ENCODE data around the gene COL9A3. TPM values are rescaled to one million over a fixed set of nuclear protein-coding genes. Genes with fewer than 3 reads are reported as not detected.
"Not testable (repeated sequence)": the region's sequence is repeated elsewhere in the genome, so short reads cannot be mapped to it uniquely, and the experiment has no call there.

Gene COL9A3
- total and polyA plus RNA-seq, 2 donors, result 4.1 to 7.0 TPM

DNA sequence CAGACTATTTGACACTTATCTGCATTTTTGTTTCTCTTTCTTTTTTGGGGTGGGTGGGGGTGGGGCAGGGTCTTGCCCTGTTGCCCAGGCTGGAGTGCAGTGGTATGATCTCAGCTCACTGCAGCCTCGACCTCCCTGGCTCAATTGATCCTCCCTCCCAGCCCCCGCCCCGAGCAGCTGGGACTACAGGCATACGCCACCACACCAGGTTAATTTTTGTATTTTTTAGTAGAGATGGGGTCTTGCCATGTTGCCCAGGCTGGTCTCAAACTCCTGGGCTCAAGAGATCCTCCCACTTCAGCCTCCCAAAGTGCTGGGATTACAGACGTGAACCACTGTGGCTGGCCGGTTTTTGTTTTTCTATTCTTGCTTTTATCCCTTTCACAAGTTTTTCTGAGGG is 36.5 kb downstream of the COL9A3 start:
- not testable (repeated sequence) for DNase-seq (ENCODE audit: low read depth in 6 of 9, low spot score in 9 of 9)

DNA sequence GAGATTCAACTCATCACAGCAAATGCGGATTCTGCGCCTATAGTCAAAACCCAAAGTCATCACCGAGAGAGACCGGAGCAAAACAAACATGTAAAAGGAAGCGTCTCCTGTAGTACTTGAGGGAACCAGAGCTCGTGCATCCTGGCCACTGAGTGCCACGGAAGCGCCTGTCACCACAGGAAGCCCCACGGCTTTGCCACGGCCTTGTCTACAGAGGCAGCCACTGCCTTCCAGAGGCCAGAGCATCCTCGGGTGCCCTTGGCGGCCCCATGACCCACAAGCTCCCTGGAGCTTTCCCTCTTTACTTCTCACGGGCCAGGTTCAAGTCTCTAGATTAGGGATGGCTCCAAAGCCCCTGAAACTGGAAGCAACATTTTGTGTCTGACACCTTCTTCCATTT is 37.3 kb downstream of the COL9A3 start:
- H3K9me3 ChIP-seq (ENCODE audit: control insufficient read depth in 2 of 2, insufficient read depth in 1 of 2, low read length in 1 of 2), result no peaks in the 10 kb centered on the region
- DNase-seq (ENCODE audit: low read depth in 6 of 9, low spot score in 9 of 9), result no peak
- peaks cover 43 to 51% of the 10 kb centered on the region in 2 donors for H3K36me3 ChIP-seq (ENCODE audit: control insufficient read depth in 2 of 2, insufficient read depth in 2 of 2, low read length in 1 of 2)
- no peaks in the 10 kb centered on the region for H3K27me3 ChIP-seq (ENCODE audit: control insufficient read depth in 2 of 2, insufficient read depth in 1 of 2, low read length in 1 of 2)
- WGBS, result 98% methylated on average over 13 of the region's 13 CpGs
- H3K4me1 ChIP-seq (ENCODE audit: control insufficient read depth in 2 of 2, insufficient read depth in 2 of 2, low read length in 2 of 2), result peaks cover 0 to 1% of the 10 kb centered on the region in 2 donors
- H3K4me3 ChIP-seq (ENCODE audit: low read length in 2 of 2), result no peak overlapping the region
- H3K27ac ChIP-seq (ENCODE audit: low read depth in 1 of 2, low read length in 1 of 2), result no peak overlapping the region

More for the DNA sequence above, 36.5 kb downstream of the COL9A3 start:
- H3K4me3 ChIP-seq (ENCODE audit: low read length in 2 of 2); H3K27ac ChIP-seq (ENCODE audit: low read depth in 1 of 2, low read length in 1 of 2); H3K27me3 ChIP-seq (ENCODE audit: control insufficient read depth in 2 of 2, insufficient read depth in 1 of 2, low read length in 1 of 2); H3K9me3 ChIP-seq (ENCODE audit: control insufficient read depth in 2 of 2, insufficient read depth in 1 of 2, low read length in 1 of 2); H3K4me1 ChIP-seq (ENCODE audit: control insufficient read depth in 2 of 2, insufficient read depth in 2 of 2, low read length in 2 of 2): not testable (repeated sequence)
- WGBS, result 98% methylated on average over 6 of the region's 6 CpGs
- H3K36me3 ChIP-seq (ENCODE audit: control insufficient read depth in 2 of 2, insufficient read depth in 2 of 2, low read length in 1 of 2), result peaks cover 43 to 47% of the 10 kb centered on the region in 2 donors

DNA sequence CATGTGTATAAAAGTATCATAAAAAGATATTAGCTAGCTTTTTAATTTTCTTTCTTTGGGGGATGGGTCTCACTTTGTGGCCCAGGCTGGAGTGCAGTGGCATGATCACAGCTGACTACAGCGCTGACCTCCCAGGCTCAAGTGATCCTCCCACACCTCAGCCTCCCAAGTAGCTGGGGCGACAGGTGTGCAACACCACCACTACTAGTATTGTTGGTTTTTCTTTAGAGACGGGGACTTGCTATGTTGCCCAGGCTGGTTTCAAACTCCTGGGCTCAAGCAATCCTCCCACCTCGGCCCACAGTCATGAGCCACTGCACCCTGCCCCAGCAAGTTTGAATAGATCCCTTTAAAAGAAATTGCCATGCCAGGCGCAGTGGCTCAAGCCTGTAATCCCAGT is 38.3 kb downstream of the COL9A3 start:
- Histone ChIP-seq H3K27ac (ENCODE audit: low read depth in 1 of 2, low read length in 1 of 2) (no peak overlapping the region), H3K4me1 (ENCODE audit: control insufficient read depth in 2 of 2, insufficient read depth in 2 of 2, low read length in 2 of 2) (peaks cover 5 to 9% of the 10 kb centered on the region in 2 donors), H3K4me3 (ENCODE audit: low read length in 2 of 2) (no peak overlapping the region), H3K9me3 (ENCODE audit: control insufficient read depth in 2 of 2, insufficient read depth in 1 of 2, low read length in 1 of 2) (no peaks in the 10 kb centered on the region), H3K36me3 (ENCODE audit: control insufficient read depth in 2 of 2, insufficient read depth in 2 of 2, low read length in 1 of 2) (peaks cover 43 to 50% of the 10 kb centered on the region in 2 donors), H3K27me3 (ENCODE audit: control insufficient read depth in 2 of 2, insufficient read depth in 1 of 2, low read length in 1 of 2) (no peaks in the 10 kb centered on the region)
- WGBS, result 88% methylated on average over 5 of the region's 5 CpGs
- DNase-seq (ENCODE audit: low read depth in 6 of 9, low spot score in 9 of 9), result no peak

DNA sequence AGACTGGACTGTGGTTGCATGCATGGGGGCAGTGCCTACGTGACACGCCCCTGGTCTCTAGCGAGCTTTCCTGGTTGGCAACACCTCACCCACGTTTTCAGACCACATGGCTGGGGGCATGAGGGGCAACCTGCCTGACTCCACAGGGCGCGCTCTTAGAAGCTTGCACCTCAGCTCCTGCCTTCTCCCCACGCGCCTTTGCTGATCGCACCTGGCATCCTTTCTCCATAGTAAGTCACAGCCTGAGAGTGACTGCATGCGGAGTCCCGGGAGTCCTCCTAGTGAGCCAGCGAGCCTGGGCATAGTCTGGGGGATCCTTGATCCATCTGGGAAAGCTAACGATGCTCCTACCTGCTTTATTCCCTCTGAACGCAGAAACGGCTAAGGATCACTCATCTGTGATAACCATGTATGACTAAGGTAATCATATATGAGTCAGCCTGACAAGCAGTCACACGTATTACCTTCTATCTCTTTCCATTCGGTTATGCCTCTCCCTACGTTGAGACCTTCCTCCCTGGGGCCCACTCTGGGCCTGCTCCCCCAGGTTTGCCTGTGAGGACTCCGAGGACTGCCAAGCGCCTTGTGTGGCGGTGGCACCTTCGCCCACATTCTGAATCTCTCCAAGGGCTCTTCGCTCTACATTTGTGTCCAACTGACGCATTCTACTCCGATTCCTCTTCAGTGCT is 40.2 kb downstream of the COL9A3 start:
- Histone ChIP-seq H3K27me3 (ENCODE audit: control insufficient read depth in 2 of 2, insufficient read depth in 1 of 2, low read length in 1 of 2) (peaks cover 0 to 6% of the 10 kb centered on the region in 2 donors), H3K4me3 (ENCODE audit: low read length in 2 of 2) (no peak overlapping the region), H3K36me3 (ENCODE audit: control insufficient read depth in 2 of 2, insufficient read depth in 2 of 2, low read length in 1 of 2) (peaks cover 32 to 41% of the 10 kb centered on the region in 2 donors), H3K4me1 (ENCODE audit: control insufficient read depth in 2 of 2, insufficient read depth in 2 of 2, low read length in 2 of 2) (peaks cover 13 to 16% of the 10 kb centered on the region in 2 donors), H3K9me3 (ENCODE audit: control insufficient read depth in 2 of 2, insufficient read depth in 1 of 2, low read length in 1 of 2) (no peaks in the 10 kb centered on the region), H3K27ac (ENCODE audit: low read depth in 1 of 2, low read length in 1 of 2) (no peak overlapping the region)
- 98% methylated on average over 25 of the region's 25 CpGs for WGBS
- no peak for DNase-seq (ENCODE audit: low read depth in 6 of 9, low spot score in 9 of 9)

DNA sequence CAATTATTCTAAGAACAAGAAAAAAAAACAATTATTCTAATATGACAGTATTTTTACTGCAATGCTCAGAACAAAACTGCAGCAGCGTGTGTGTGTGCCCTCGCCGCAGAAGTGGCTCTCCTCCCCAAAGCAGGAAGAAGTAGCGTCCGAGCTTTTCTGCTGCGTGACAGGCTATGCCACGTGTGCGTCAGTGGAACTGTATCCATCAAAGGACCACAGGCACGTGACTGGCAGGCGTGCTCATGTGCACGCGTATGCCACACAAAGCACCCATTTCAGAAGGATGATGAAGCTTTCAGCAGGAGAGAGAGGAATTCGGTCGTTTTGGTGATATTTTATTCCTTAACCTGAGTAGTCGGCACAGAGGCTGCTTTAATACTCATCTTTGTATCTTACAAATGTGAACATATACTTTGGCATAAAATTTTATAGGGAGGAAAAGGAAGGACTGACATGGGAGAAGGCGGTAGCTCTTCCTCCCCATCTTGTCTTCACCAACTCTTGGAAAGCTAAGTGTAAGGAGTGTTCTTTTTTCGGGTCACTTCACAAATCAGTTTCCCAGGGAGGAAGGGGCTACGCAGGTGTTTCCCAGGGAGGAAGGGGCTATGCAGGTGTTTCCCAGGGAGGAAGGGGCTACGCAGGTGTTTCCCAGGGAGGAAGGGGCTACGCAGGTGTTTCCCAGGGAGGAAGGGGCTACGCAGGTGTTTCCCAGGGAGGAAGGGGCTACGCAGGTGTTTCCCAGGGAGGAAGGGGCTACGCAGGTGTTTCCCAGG is 41.4 kb downstream of the COL9A3 start:
- no peak overlapping the region for H3K27ac ChIP-seq (ENCODE audit: low read depth in 1 of 2, low read length in 1 of 2)
- 94% methylated on average over 20 of the region's 23 CpGs for WGBS

DNA sequence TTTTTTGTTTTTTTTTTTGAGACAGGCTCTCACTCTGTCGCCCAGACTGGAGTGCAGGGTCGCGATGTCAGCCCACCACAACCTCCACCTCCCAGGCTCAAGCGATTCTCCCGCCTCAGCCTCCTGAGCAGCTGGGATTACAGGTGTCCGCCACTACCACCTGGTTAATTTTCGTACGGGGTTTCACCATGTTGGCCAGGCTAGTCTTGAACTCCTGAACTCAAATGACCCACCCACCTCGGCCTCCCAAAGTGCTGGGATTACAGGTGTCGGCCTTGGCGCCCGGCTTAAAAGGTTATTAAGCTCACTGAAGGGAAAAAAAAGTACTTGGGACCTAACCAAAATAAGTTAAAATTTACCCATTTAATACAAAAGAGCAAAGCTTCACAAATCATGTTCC is 42.9 kb downstream of the COL9A3 start:
- Histone ChIP-seq H3K36me3 (ENCODE audit: control insufficient read depth in 2 of 2, insufficient read depth in 2 of 2, low read length in 1 of 2) (peaks cover 13 to 21% of the 10 kb centered on the region in 2 donors), H3K4me3 (ENCODE audit: low read length in 2 of 2) (peak overlapping the region in 1 of 2 donors; percentile 78), H3K4me1 (ENCODE audit: control insufficient read depth in 2 of 2, insufficient read depth in 2 of 2, low read length in 2 of 2) (peaks cover 13 to 17% of the 10 kb centered on the region in 2 donors), H3K9me3 (ENCODE audit: control insufficient read depth in 2 of 2, insufficient read depth in 1 of 2, low read length in 1 of 2) (peaks cover 0 to 7% of the 10 kb centered on the region in 2 donors), H3K27me3 (ENCODE audit: control insufficient read depth in 2 of 2, insufficient read depth in 1 of 2, low read length in 1 of 2) (peaks cover 0 to 6% of the 10 kb centered on the region in 2 donors), H3K27ac (ENCODE audit: low read depth in 1 of 2, low read length in 1 of 2) (no peak overlapping the region)
- DNase-seq (ENCODE audit: low read depth in 6 of 9, low spot score in 9 of 9), result no peak
- 92% methylated on average over 12 of the region's 12 CpGs for WGBS

More for the DNA sequence above, 41.4 kb downstream of the COL9A3 start:
- H3K36me3 ChIP-seq (ENCODE audit: control insufficient read depth in 2 of 2, insufficient read depth in 2 of 2, low read length in 1 of 2), result peaks cover 23 to 33% of the 10 kb centered on the region in 2 donors
- H3K4me3 ChIP-seq (ENCODE audit: low read length in 2 of 2), result no peak overlapping the region
- H3K27me3 ChIP-seq (ENCODE audit: control insufficient read depth in 2 of 2, insufficient read depth in 1 of 2, low read length in 1 of 2), result peaks cover 0 to 6% of the 10 kb centered on the region in 2 donors
- H3K9me3 ChIP-seq (ENCODE audit: control insufficient read depth in 2 of 2, insufficient read depth in 1 of 2, low read length in 1 of 2), result no peaks in the 10 kb centered on the region
- DNase-seq (ENCODE audit: low read depth in 6 of 9, low spot score in 9 of 9), result no peak
- peaks cover 13 to 17% of the 10 kb centered on the region in 2 donors for H3K4me1 ChIP-seq (ENCODE audit: control insufficient read depth in 2 of 2, insufficient read depth in 2 of 2, low read length in 2 of 2)

DNA sequence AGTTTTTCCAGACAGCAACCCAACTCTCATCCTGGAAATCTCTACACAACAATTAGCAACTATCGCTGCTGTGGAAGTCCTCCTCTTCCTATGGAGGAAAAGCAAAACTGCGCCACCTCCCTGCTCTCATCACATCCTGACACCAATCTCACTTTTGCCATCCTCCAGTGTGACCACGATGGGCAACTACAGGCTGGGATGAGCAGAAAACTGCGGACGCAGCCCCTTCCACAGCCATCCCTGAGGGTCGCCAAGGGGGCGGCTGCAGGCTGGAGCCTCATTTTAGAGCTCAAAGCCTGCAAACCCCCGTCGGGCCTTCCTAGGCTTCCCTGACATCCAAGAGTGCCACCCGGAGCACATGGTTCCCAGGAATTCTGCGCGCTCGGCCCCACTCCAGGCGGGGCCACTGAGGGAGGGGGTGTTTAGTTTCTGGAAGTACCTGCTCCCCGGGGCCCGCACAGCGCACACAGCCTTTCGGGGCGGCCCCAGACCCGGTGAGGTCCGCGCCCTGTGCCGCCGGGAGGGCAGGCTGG is 43.6 kb downstream of the COL9A3 start:
- DNase-seq (ENCODE audit: low read depth in 6 of 9, low spot score in 9 of 9), result peak in 1 of 9 donors; percentile 28
- H3K27me3 ChIP-seq (ENCODE audit: control insufficient read depth in 2 of 2, insufficient read depth in 1 of 2, low read length in 1 of 2), result peaks cover 0 to 6% of the 10 kb centered on the region in 2 donors
- peaks cover 13 to 17% of the 10 kb centered on the region in 2 donors for H3K36me3 ChIP-seq (ENCODE audit: control insufficient read depth in 2 of 2, insufficient read depth in 2 of 2, low read length in 1 of 2)
- H3K4me3 ChIP-seq (ENCODE audit: low read length in 2 of 2), result peak overlapping the region; percentile 39 to 78
- no peak overlapping the region for H3K27ac ChIP-seq (ENCODE audit: low read depth in 1 of 2, low read length in 1 of 2)
- H3K4me1 ChIP-seq (ENCODE audit: control insufficient read depth in 2 of 2, insufficient read depth in 2 of 2, low read length in 2 of 2), result peaks cover 13 to 17% of the 10 kb centered on the region in 2 donors
- 36% methylated on average over 24 of the region's 24 CpGs for WGBS
- peaks cover 0 to 7% of the 10 kb centered on the region in 2 donors for H3K9me3 ChIP-seq (ENCODE audit: control insufficient read depth in 2 of 2, insufficient read depth in 1 of 2, low read length in 1 of 2)

DNA sequence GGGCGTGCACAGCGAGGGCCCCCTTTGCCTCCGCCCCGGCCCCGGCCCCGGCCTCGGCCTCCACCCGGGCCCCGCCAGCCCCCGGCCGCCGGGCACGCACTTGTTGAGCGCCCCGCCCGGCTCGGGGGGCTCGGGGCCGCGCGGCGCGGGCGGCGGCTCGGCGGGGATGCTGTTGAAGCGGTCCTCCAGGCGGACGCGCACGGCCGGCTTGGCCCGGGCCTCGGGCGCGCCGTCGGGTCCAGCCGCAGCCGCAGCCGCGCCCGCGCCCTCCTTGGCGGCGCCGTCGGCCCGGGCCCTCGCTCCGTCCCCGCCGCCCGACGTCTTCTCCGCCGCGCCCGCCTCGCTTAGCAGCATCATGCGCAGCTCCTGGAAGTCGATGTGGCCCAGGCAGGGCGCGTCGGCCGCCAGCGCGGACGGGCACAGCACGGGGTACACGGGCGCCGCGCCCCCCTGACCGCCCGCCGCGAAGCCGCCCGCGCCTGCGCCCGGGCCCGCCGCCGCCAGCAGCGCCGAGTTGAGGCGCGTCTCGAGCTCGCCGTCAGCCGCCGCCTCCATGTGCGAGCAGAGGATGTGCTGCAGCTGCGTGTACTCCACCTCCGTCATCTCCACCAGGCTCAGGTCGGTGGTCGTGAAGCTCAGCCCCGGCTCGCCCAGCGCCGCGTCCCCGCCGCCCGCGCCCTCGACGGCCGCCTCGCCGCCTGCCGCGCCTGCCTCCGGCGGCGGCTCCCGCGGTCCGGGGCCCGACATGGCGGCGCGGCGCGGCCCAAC is 44.3 kb downstream of the COL9A3 start:
- peak in 5 of 9 donors; percentile 19 to 53 (median 32) for DNase-seq (ENCODE audit: low read depth in 6 of 9, low spot score in 9 of 9)
- Histone ChIP-seq H3K27ac (ENCODE audit: low read depth in 1 of 2, low read length in 1 of 2) (peak overlapping the region in 1 of 2 donors; percentile 79), H3K4me1 (ENCODE audit: control insufficient read depth in 2 of 2, insufficient read depth in 2 of 2, low read length in 2 of 2) (peaks cover 13 to 17% of the 10 kb centered on the region in 2 donors), H3K36me3 (ENCODE audit: control insufficient read depth in 2 of 2, insufficient read depth in 2 of 2, low read length in 1 of 2) (peaks cover 13 to 17% of the 10 kb centered on the region in 2 donors), H3K4me3 (ENCODE audit: low read length in 2 of 2) (peak overlapping the region; percentile 39 to 78), H3K9me3 (ENCODE audit: control insufficient read depth in 2 of 2, insufficient read depth in 1 of 2, low read length in 1 of 2) (peaks cover 0 to 7% of the 10 kb centered on the region in 2 donors), H3K27me3 (ENCODE audit: control insufficient read depth in 2 of 2, insufficient read depth in 1 of 2, low read length in 1 of 2) (peaks cover 0 to 6% of the 10 kb centered on the region in 2 donors)
- WGBS, result 1% methylated on average over 126 of the region's 129 CpGs
